ENCODE measurements around the gene ITGB6.

Gene ITGB6

DNA sequence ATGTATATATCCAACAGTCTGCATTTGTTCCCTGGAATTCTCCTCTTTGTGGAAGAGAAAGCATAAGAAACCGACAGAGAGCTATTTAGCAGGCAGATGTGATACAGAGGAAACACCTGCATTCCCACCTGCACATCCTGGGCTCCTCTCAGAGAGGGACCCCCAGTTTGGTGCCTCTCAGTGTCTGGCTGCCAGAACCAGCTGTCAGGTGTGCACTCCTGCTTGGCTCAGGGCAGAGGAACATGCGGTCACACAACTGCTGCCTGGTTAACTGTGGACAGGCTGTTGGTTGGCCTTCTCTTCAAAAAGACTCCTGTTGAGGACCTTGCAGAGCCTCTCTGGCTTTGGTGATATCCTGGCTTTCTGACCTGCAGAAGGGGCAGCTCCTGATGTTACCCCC, 54.6 kb downstream of the ITGB6 start:
- H3K4me3 ChIP-seq (ENCODE audit: control insufficient read depth in 1 of 7, extremely low read depth in 1 of 7, insufficient read depth in 4 of 7, low read depth in 2 of 7, low read length in 6 of 7): no peak overlapping the region
- ChIA-PET CTCF (no interaction called here), POLR2A (no interaction called here)
- WGBS (ENCODE audit: insufficient coverage): 83% methylated on average over 2 of the region's 2 CpGs
- no peak for DNase-seq
- H3K4me1 ChIP-seq (ENCODE audit: control extremely low read depth in 1 of 4, control insufficient read depth in 4 of 4, insufficient read depth in 4 of 4, low read length in 3 of 4): peaks cover 0 to 5% (median 4%) of the 10 kb centered on the region in 4 experiments
- no peaks in the 10 kb centered on the region for H3K36me3 ChIP-seq (ENCODE audit: control insufficient read depth in 4 of 4, insufficient read depth in 4 of 4, low read length in 3 of 4)
- no peaks in the 10 kb centered on the region for H3K27me3 ChIP-seq (replicated peaks in 2 of 5; ENCODE audit: control insufficient read depth in 4 of 5, insufficient read depth in 5 of 5, low read length in 4 of 5)
- no peaks in the 10 kb centered on the region for H3K9me3 ChIP-seq (ENCODE audit: control extremely low read depth in 1 of 5, control insufficient read depth in 4 of 5, insufficient read depth in 2 of 5, low read depth in 1 of 5, low read length in 4 of 5)
- H3K27ac ChIP-seq (ENCODE audit: insufficient read depth in 1 of 2, low read depth in 1 of 2, low read length in 2 of 2, poor library complexity in 1 of 2, severe bottlenecking in 2 of 2): no peak overlapping the region

DNA sequence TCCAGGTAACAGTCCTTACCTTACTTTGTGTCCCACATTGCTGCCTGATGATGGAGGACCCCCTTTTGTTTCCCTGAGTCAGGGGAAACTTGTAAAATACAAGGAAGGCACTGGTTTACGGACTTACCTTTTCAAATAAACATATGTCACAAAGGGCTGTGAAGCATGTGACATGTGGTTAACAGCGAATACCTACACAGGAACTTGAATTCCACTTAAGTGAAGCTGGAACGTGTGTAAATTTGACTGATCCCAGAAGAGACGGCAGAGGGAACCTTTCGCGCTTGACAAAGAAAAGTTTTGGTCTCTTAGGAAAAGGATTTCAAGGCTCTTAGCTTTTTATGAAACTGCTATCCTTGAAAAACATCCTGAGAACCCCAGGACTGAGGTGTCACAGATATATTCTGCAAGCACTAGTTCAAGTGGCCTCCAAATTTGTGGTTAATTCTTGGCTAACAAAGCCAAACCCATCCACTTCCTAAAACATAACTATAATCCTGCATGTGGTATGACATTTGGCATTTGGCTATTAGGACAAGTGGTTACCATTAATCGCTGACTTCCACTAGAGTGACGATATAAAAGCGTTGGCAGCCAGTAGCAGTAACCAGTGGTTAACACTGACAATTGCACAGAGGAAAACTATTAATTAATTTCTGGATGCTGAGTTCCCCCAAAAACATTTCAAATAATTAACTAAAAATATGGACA, 55.6 kb downstream of the ITGB6 start:
- ChIA-PET CTCF (interaction anchor here (1.0 kb wide), 1 partner anchor 126 kb away, joined by 3 read pairs; no protein-coding TSS in a partner anchor), POLR2A (no interaction called here)
- Histone ChIP-seq H3K9me3 (ENCODE audit: control extremely low read depth in 1 of 5, control insufficient read depth in 4 of 5, insufficient read depth in 2 of 5, low read depth in 1 of 5, low read length in 4 of 5) (no peaks in the 10 kb centered on the region), H3K27me3 (replicated peaks in 2 of 5; ENCODE audit: control insufficient read depth in 4 of 5, insufficient read depth in 5 of 5, low read length in 4 of 5) (no peaks in the 10 kb centered on the region), H3K4me3 (ENCODE audit: control insufficient read depth in 1 of 7, extremely low read depth in 1 of 7, insufficient read depth in 4 of 7, low read depth in 2 of 7, low read length in 6 of 7) (peak overlapping the region in 1 of 7 experiments; percentile 35), H3K4me1 (ENCODE audit: control extremely low read depth in 1 of 4, control insufficient read depth in 4 of 4, insufficient read depth in 4 of 4, low read length in 3 of 4) (peaks cover 0 to 5% (median 4%) of the 10 kb centered on the region in 4 experiments), H3K36me3 (ENCODE audit: control insufficient read depth in 4 of 4, insufficient read depth in 4 of 4, low read length in 3 of 4) (no peaks in the 10 kb centered on the region), H3K27ac (ENCODE audit: insufficient read depth in 1 of 2, low read depth in 1 of 2, low read length in 2 of 2, poor library complexity in 1 of 2, severe bottlenecking in 2 of 2) (no peak overlapping the region)
- peak in 2 of 3 donors; percentile 20 to 49 for DNase-seq
- 63% methylated on average over 3 of the region's 9 CpGs for WGBS (ENCODE audit: insufficient coverage)

DNA sequence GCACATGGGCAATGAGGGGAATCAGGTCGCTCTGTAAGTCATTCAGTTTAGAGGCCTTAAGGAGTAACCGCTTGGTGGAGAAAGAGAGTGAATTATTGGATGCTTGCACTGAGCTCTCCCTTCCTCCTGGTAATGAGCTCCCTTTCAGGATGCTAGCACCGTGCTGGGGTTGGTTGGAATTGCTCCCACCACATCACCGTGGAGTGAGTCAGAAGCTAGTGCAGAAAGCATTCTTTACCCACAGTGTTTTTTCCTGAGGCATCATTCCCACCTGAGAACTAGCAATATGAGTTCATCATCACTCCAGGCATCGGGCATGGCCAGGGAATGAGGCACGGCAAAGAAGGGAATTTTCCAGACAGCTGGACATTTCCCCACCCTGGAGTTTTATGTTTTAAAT, 57.6 kb downstream of the ITGB6 start:
- Histone ChIP-seq H3K9me3 (ENCODE audit: control extremely low read depth in 1 of 5, control insufficient read depth in 4 of 5, insufficient read depth in 2 of 5, low read depth in 1 of 5, low read length in 4 of 5) (no peaks in the 10 kb centered on the region), H3K27me3 (replicated peaks in 2 of 5; ENCODE audit: control insufficient read depth in 4 of 5, insufficient read depth in 5 of 5, low read length in 4 of 5) (no peaks in the 10 kb centered on the region), H3K36me3 (ENCODE audit: control insufficient read depth in 4 of 4, insufficient read depth in 4 of 4, low read length in 3 of 4) (no peaks in the 10 kb centered on the region), H3K27ac (ENCODE audit: insufficient read depth in 1 of 2, low read depth in 1 of 2, low read length in 2 of 2, poor library complexity in 1 of 2, severe bottlenecking in 2 of 2) (no peak overlapping the region), H3K4me1 (ENCODE audit: control extremely low read depth in 1 of 4, control insufficient read depth in 4 of 4, insufficient read depth in 4 of 4, low read length in 3 of 4) (peaks cover 0 to 5% (median 4%) of the 10 kb centered on the region in 4 experiments), H3K4me3 (ENCODE audit: control insufficient read depth in 1 of 7, extremely low read depth in 1 of 7, insufficient read depth in 4 of 7, low read depth in 2 of 7, low read length in 6 of 7) (no peak overlapping the region)
- ChIA-PET POLR2A (no interaction called here), CTCF (no interaction called here)
- DNase-seq: no peak
- WGBS (ENCODE audit: insufficient coverage): 96% methylated on average over 6 of the region's 6 CpGs

DNA sequence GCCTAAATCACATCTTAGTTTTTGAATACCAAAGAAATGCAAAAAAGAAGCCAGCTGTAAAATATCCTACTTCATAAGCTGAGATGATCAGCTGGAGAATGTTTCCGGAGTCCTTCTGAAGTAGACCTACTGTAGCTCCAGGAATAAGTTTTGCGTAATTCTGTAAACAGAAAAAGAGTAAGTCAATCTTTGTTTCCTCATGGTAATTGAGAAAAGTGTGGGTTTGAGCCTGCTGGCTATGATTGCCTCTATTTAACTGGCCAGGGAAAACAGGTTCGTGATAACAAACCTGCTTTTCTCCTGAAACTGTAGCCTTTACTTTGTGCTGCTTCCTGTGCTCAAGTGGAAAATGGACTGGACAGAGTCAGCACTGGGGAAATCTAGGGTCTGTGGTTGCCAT, 58.2 kb downstream of the ITGB6 start:
- Histone ChIP-seq H3K27ac (ENCODE audit: insufficient read depth in 1 of 2, low read depth in 1 of 2, low read length in 2 of 2, poor library complexity in 1 of 2, severe bottlenecking in 2 of 2) (no peak overlapping the region), H3K4me3 (ENCODE audit: control insufficient read depth in 1 of 7, extremely low read depth in 1 of 7, insufficient read depth in 4 of 7, low read depth in 2 of 7, low read length in 6 of 7) (no peak overlapping the region), H3K4me1 (ENCODE audit: control extremely low read depth in 1 of 4, control insufficient read depth in 4 of 4, insufficient read depth in 4 of 4, low read length in 3 of 4) (peaks cover 0 to 5% (median 4%) of the 10 kb centered on the region in 4 experiments), H3K27me3 (replicated peaks in 2 of 5; ENCODE audit: control insufficient read depth in 4 of 5, insufficient read depth in 5 of 5, low read length in 4 of 5) (no peaks in the 10 kb centered on the region), H3K9me3 (ENCODE audit: control extremely low read depth in 1 of 5, control insufficient read depth in 4 of 5, insufficient read depth in 2 of 5, low read depth in 1 of 5, low read length in 4 of 5) (no peaks in the 10 kb centered on the region), H3K36me3 (ENCODE audit: control insufficient read depth in 4 of 4, insufficient read depth in 4 of 4, low read length in 3 of 4) (no peaks in the 10 kb centered on the region)
- ChIA-PET POLR2A (no interaction called here), CTCF (no interaction called here)
- WGBS (ENCODE audit: insufficient coverage): 94% methylated on average over 3 of the region's 3 CpGs
- no peak for DNase-seq

DNA sequence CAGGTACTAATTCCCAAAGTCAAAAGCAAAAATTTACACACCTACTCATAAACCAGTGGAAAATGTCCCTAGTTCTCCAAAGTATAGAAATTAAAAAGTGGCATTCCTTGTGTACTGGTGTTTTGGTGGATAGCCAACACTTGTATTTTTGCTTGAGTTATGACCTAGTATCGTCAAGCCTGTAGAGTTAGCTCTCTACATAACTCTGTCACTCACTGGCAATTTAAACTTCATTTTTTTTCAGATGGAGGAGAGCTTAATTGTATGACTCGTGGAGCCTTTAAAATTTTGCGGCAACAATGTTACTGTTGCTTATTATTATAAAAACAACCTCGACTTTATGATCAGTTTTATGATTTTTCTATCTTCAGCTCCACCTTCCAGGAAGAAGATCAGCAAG, 58.7 kb downstream of the ITGB6 start:
- WGBS (ENCODE audit: insufficient coverage): no CpG with 5 or more reads among the region's 4 CpGs
- DNase-seq: no peak
- POLR2A ChIA-PET: no interaction called here

DNA sequence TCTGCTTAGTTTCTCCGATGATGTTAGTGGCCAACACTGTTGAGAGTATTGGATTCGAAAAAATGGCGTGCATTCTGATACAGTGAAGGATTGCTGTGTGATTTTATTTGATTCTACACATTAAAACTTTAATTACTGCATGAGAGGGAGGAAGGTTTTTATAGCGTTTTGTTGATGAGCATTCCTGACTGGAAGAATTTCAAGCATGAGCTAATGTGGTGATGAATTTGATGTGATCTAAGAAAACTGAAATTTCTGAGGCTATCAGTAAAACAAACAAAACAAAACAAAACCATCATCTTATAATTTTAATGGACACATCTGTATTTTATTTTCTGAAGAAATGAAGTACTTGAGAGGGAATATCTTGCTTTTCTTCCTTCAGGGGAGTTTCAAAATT, 59.6 kb downstream of the ITGB6 start:
- CTCF ChIA-PET: no interaction called here

More for the DNA sequence above, 58.7 kb downstream of the ITGB6 start:
- H3K36me3 ChIP-seq (ENCODE audit: control insufficient read depth in 4 of 4, insufficient read depth in 4 of 4, low read length in 3 of 4): no peaks in the 10 kb centered on the region
- H3K27me3 ChIP-seq (replicated peaks in 2 of 5; ENCODE audit: control insufficient read depth in 4 of 5, insufficient read depth in 5 of 5, low read length in 4 of 5): no peaks in the 10 kb centered on the region
- CTCF ChIA-PET: no interaction called here
- no peaks in the 10 kb centered on the region for H3K9me3 ChIP-seq (ENCODE audit: control extremely low read depth in 1 of 5, control insufficient read depth in 4 of 5, insufficient read depth in 2 of 5, low read depth in 1 of 5, low read length in 4 of 5)
- H3K27ac ChIP-seq (ENCODE audit: insufficient read depth in 1 of 2, low read depth in 1 of 2, low read length in 2 of 2, poor library complexity in 1 of 2, severe bottlenecking in 2 of 2): no peak overlapping the region
- H3K4me1 ChIP-seq (ENCODE audit: control extremely low read depth in 1 of 4, control insufficient read depth in 4 of 4, insufficient read depth in 4 of 4, low read length in 3 of 4): peaks cover 0 to 5% (median 4%) of the 10 kb centered on the region in 4 experiments
- H3K4me3 ChIP-seq (ENCODE audit: control insufficient read depth in 1 of 7, extremely low read depth in 1 of 7, insufficient read depth in 4 of 7, low read depth in 2 of 7, low read length in 6 of 7): no peak overlapping the region

DNA sequence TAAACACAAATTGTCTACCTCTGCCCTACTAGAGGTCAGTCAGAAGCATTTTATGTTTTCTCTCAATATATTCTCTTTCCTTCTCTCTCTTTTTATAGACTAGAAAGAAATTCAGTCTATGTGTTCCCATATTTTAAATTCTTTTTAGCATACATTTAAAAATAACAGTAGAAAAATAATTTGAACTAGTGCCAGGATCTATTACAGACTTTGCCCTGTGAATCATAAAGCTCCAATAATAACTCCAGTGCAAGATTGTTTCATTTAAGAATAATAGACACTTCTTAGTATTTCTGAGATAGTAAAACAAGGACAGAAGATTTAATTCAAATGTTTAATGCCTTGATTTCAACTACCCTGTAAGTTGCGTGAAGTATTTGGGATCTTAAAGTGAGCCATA, 60.1 kb downstream of the ITGB6 start:
- CTCF ChIA-PET: no interaction called here
- 100% methylated on average over 1 of the region's 1 CpG for WGBS (ENCODE audit: insufficient coverage)
- no peaks in the 10 kb centered on the region for H3K36me3 ChIP-seq (ENCODE audit: control insufficient read depth in 4 of 4, insufficient read depth in 4 of 4, low read length in 3 of 4)
- H3K4me1 ChIP-seq (ENCODE audit: control extremely low read depth in 1 of 4, control insufficient read depth in 4 of 4, insufficient read depth in 4 of 4, low read length in 3 of 4): peaks cover 0 to 5% (median 4%) of the 10 kb centered on the region in 4 experiments
- no peaks in the 10 kb centered on the region for H3K9me3 ChIP-seq (ENCODE audit: control extremely low read depth in 1 of 5, control insufficient read depth in 4 of 5, insufficient read depth in 2 of 5, low read depth in 1 of 5, low read length in 4 of 5)
- H3K4me3 ChIP-seq (ENCODE audit: control insufficient read depth in 1 of 7, extremely low read depth in 1 of 7, insufficient read depth in 4 of 7, low read depth in 2 of 7, low read length in 6 of 7): no peak overlapping the region
- POLR2A ChIA-PET: no interaction called here
- H3K27ac ChIP-seq (ENCODE audit: insufficient read depth in 1 of 2, low read depth in 1 of 2, low read length in 2 of 2, poor library complexity in 1 of 2, severe bottlenecking in 2 of 2): no peak overlapping the region
- no peaks in the 10 kb centered on the region for H3K27me3 ChIP-seq (replicated peaks in 2 of 5; ENCODE audit: control insufficient read depth in 4 of 5, insufficient read depth in 5 of 5, low read length in 4 of 5)
- DNase-seq: no peak

More for the DNA sequence above, 59.6 kb downstream of the ITGB6 start:
- H3K4me1 ChIP-seq (ENCODE audit: control extremely low read depth in 1 of 4, control insufficient read depth in 4 of 4, insufficient read depth in 4 of 4, low read length in 3 of 4): peaks cover 0 to 5% (median 4%) of the 10 kb centered on the region in 4 experiments
- no peak overlapping the region for H3K4me3 ChIP-seq (ENCODE audit: control insufficient read depth in 1 of 7, extremely low read depth in 1 of 7, insufficient read depth in 4 of 7, low read depth in 2 of 7, low read length in 6 of 7)
- WGBS (ENCODE audit: insufficient coverage): no CpG with 5 or more reads among the region's 4 CpGs
- POLR2A ChIA-PET: no interaction called here
- no peak overlapping the region for H3K27ac ChIP-seq (ENCODE audit: insufficient read depth in 1 of 2, low read depth in 1 of 2, low read length in 2 of 2, poor library complexity in 1 of 2, severe bottlenecking in 2 of 2)
- DNase-seq: no peak
- no peaks in the 10 kb centered on the region for H3K9me3 ChIP-seq (ENCODE audit: control extremely low read depth in 1 of 5, control insufficient read depth in 4 of 5, insufficient read depth in 2 of 5, low read depth in 1 of 5, low read length in 4 of 5)
- H3K27me3 ChIP-seq (replicated peaks in 2 of 5; ENCODE audit: control insufficient read depth in 4 of 5, insufficient read depth in 5 of 5, low read length in 4 of 5): no peaks in the 10 kb centered on the region
- H3K36me3 ChIP-seq (ENCODE audit: control insufficient read depth in 4 of 4, insufficient read depth in 4 of 4, low read length in 3 of 4): no peaks in the 10 kb centered on the region

Data from common myeloid progenitor, CD34-positive (primary cell).